IMR-90 (cell line): ENCODE data around the gene RAB36. TPM values are rescaled to one million over a fixed set of nuclear protein-coding genes. Genes with fewer than 3 reads are reported as not detected.

Experiments
- ATAC-seq: fragments of 200-7000 bp; cut with Tn5 transposase; 2 replicates; pipeline ENCODE4 v1.9.1; 2020; ENCODE audit warnings: low read depth, mild to moderate bottlenecking, moderate library complexity
- BruUV-seq: library from RNA; stranded (reverse); fragments of 400-500 nt; replicated peaks from 2 replicates; lab custom pipeline; 2021; lab: Mats Ljungman, UMichigan
- CTCF ChIA-PET: fragments of 300-600 bp; formaldehyde crosslinking; extraction: SDS; loops from one replicate; lab custom pipeline; 2021; ENCODE audit warnings: antibody characterized with exemption; lab: Yijun Ruan, JAX
- POLR2A ChIA-PET: fragments of 300-600 bp; sonication (Branson Sonifier 250); formaldehyde crosslinking; loops from one replicate; lab custom pipeline; 2022; ENCODE audit warnings: antibody characterized with exemption; ENCODE audit not compliant: unreplicated experiment; lab: Charles Lee
- DNase-seq: peaks from one replicate; pipeline ENCODE4 v3.0.0; 2013
- H2AFZ ChIP-seq: replicated peaks from 2 replicates; pipeline ENCODE3; 2013; ENCODE audit warnings: low read length, mild to moderate bottlenecking; ENCODE audit not compliant: poor library complexity
- H2AK5ac ChIP-seq: 2 replicates; pipeline ENCODE4 v1.6.1; 2013; ENCODE audit warnings: low read depth, low read length, inconsistent platforms
- H2AK9ac ChIP-seq: replicated peaks from 2 replicates; pipeline ENCODE3; 2013; ENCODE audit warnings: mild to moderate bottlenecking, low read depth, low read length, moderate library complexity; ENCODE audit not compliant: poor library complexity
- H2BK120ac ChIP-seq: 2 replicates; pipeline ENCODE4 v1.6.1; 2013; ENCODE audit warnings: low read depth, low read length, inconsistent platforms
- H2BK15ac ChIP-seq: 3 replicates; pipeline ENCODE4 v1.6.1; 2013; ENCODE audit warnings: low read depth, low read length, inconsistent platforms
- H2BK20ac ChIP-seq: 2 replicates; pipeline ENCODE4 v1.6.1; 2013; ENCODE audit warnings: low read depth, mild to moderate bottlenecking, inconsistent platforms, low read length, moderate library complexity
- H2BK5ac ChIP-seq: 2 replicates; pipeline ENCODE4 v1.6.1; 2013; ENCODE audit warnings: mild to moderate bottlenecking, low read depth, low read length, inconsistent platforms; ENCODE audit not compliant: poor library complexity, severe bottlenecking
- H3K14ac ChIP-seq: replicated peaks from 2 replicates; pipeline ENCODE4 v1.6.1; 2013; ENCODE audit warnings: low read depth, low read length, inconsistent platforms
- H3K18ac ChIP-seq: 2 replicates; pipeline ENCODE4 v1.6.1; 2013; ENCODE audit warnings: low read depth, low read length, control low read depth
- H3K23ac ChIP-seq: 2 replicates; pipeline ENCODE4 v1.6.1; 2013; ENCODE audit warnings: low read depth, low read length, inconsistent platforms
- H3K27ac ChIP-seq: 2 replicates; pipeline ENCODE4 v1.5.1; 2013; ENCODE audit warnings: mild to moderate bottlenecking, control low read depth, low read length; ENCODE audit not compliant: insufficient read depth
- H3K27me3 ChIP-seq: 2 replicates; pipeline ENCODE4 v1.6.1; 2013; ENCODE audit warnings: low read length; ENCODE audit not compliant: control insufficient read depth, insufficient read depth
- H3K36me3 ChIP-seq: 2 replicates; pipeline ENCODE4 v1.6.1; 2013; ENCODE audit warnings: low read length, mixed read lengths; ENCODE audit not compliant: control insufficient read depth, insufficient read depth
- H3K4ac ChIP-seq: 2 replicates; pipeline ENCODE4 v1.6.1; 2013; ENCODE audit warnings: low read depth, low read length, inconsistent platforms
- H3K4me1 ChIP-seq: 2 replicates; pipeline ENCODE4 v1.6.1; 2013; ENCODE audit warnings: low read length, mixed read lengths; ENCODE audit not compliant: control insufficient read depth, insufficient read depth
- H3K4me2 ChIP-seq: 2 replicates; pipeline ENCODE4 v1.6.1; 2013; ENCODE audit warnings: low read depth, mild to moderate bottlenecking, control low read depth, low read length, moderate library complexity
- H3K4me3 ChIP-seq: 2 replicates; pipeline ENCODE4 v1.5.1; 2013; ENCODE audit warnings: low read depth, mild to moderate bottlenecking, control low read depth, low read length, moderate library complexity; ENCODE audit not compliant: insufficient read depth
- H3K56ac ChIP-seq: 2 replicates; pipeline ENCODE4 v1.6.1; 2013; ENCODE audit warnings: low read length, inconsistent platforms; ENCODE audit not compliant: insufficient read depth; ENCODE audit errors: extremely low read depth
- H3K79me1 ChIP-seq, 2 experiments: 2 replicates each; pipeline ENCODE4 v1.6.1; 2013; ENCODE audit warnings: low read length in 2 of 2, inconsistent platforms in 1 of 2, low read depth in 1 of 2
- H3K9ac ChIP-seq: 2 replicates; pipeline ENCODE4 v1.6.1; 2013; ENCODE audit warnings: low read depth, low read length, control low read depth
- H3K9me1 ChIP-seq: 2 replicates; pipeline ENCODE4 v1.6.1; 2013; ENCODE audit warnings: low read length, inconsistent platforms; ENCODE audit not compliant: insufficient read depth
- H3K9me3 ChIP-seq: 2 replicates; pipeline ENCODE4 v1.6.1; 2013; ENCODE audit warnings: low read length; ENCODE audit not compliant: control insufficient read depth, insufficient read depth
- H4K20me1 ChIP-seq: 2 replicates; pipeline ENCODE4 v1.6.1; 2013; ENCODE audit warnings: low read length, inconsistent platforms; ENCODE audit not compliant: insufficient read depth
- H4K5ac ChIP-seq: 2 replicates; pipeline ENCODE4 v1.6.1; 2013; ENCODE audit warnings: mild to moderate bottlenecking, low read depth, low read length, control low read depth
- H4K8ac ChIP-seq, 2 experiments: 2 replicates each; pipeline ENCODE4 v1.6.1; 2013; ENCODE audit warnings: low read depth in 2 of 2, low read length in 2 of 2, control low read depth in 1 of 2, inconsistent platforms in 1 of 2
- H4K91ac ChIP-seq: 2 replicates; pipeline ENCODE4 v1.6.1; 2013; ENCODE audit warnings: low read depth, low read length, inconsistent platforms; ENCODE audit not compliant: insufficient read depth
- CEBPB ChIP-seq: IDR thresholded peaks from 2 replicates; pipeline ENCODE4 v1.6.1; 2012; ENCODE audit warnings: low read depth, low read length, improper control_type of control experiment
- CHD1 ChIP-seq: IDR thresholded peaks from 2 replicates; pipeline ENCODE4 v1.6.1; 2012; ENCODE audit warnings: low read depth, low read length, improper control_type of control experiment
- FOS ChIP-seq: fragments of 150-350 bp; IDR thresholded peaks from 2 replicates; pipeline ENCODE4 v1.6.1; 2016; ENCODE audit warnings: low read depth, low read length
- MAZ ChIP-seq: IDR thresholded peaks from 2 replicates; pipeline ENCODE4 v1.6.1; 2012; ENCODE audit warnings: low read depth, mild to moderate bottlenecking, low read length, improper control_type of control experiment, moderate library complexity, borderline replicate concordance
- POLR2A ChIP-seq: IDR thresholded peaks from 2 replicates; pipeline ENCODE4 v1.6.1; 2012; ENCODE audit warnings: mild to moderate bottlenecking, low read depth, low read length
- WGBS, 2 experiments: methylation state at CpG; one replicate each; pipeline versions ENCODE4 v1.1.5 to v1.1.7; 2013; ENCODE audit warnings: missing lambda C conversion rate in 2 of 2; ENCODE audit not compliant: insufficient read length in 1 of 2; ENCODE audit errors: extremely low coverage in 2 of 2; 5-methylcytosine and 5-hydroxymethylcytosine counted together
- dilution Hi-C: fragments of 300-500 bp; cut with HindIII; formaldehyde crosslinking; loops from one replicate; pipeline ENCODE4 v1.14.3; 2018; ENCODE audit warnings: low sequenced_read_pairs; ENCODE audit not compliant: unreplicated experiment
- in situ Hi-C: fragments of 300-500 bp; cut with MboI; formaldehyde crosslinking; loops from 3 replicates; pipeline ENCODE4 v1.14.3; 2019; ENCODE audit warnings: low sequenced_read_pairs, inconsistent platforms, mixed read lengths
- intact Hi-C: fragments of 100-400 bp; cut with micrococcal nuclease; formaldehyde crosslinking; loops from 2 replicates; pipeline ENCODE4 v1.10.0; 2022
- polyA plus RNA-seq, 3 experiments: library from polyadenylated mRNA; depleted of rRNA; stranded (reverse); fragments of >200 nt; gene quantifications; 2 replicates each; pipeline ENCODE4 v1.2.3, GENCODE V29; 2012; ENCODE audit warnings: low replicate concordance in 1 of 3
- total RNA-seq: library from RNA; depleted of rRNA; stranded (reverse); fragments of >200 nt; gene quantifications from 2 replicates; pipeline ENCODE4 v1.2.3, GENCODE V29; 2012
- TF ChIP-seq, protein P1 (sequence below): conservative IDR thresholded peaks from 2 replicates; pipeline ENCODE4 v1.5.1; 2012; ENCODE audit warnings: mild to moderate bottlenecking, low read depth, low read length, improper control_type of control experiment

RAB36 gene
- total and polyA plus RNA-seq, 2 of the 4 experiments (the other 2 are of a cell fraction), result 3.6 to 4.0 TPM

DNA sequence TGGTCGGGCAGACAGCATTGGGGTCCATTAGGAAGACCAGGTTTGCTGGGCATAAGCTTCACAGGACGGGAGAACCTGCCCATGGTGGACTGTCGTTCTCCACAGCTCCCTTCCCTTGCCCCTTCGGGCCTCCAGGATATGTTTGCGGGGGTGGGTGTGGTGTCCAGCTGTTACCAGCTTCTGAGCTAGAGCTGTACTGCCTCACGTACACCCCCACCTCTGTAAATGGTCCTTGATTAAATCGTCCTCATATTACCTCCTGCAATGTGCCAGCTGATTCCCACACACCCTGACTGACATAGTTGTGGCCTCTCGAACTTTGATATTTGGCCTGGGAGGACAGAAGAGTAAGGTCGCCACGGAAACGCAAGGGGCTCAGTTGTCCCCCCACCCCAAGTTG, 18.8 kb downstream of the RAB36 start:
- Histone ChIP-seq H4K5ac (no peak overlapping the region), H3K4me3 (no peak overlapping the region), H3K18ac (no peak overlapping the region), H4K91ac (no peak overlapping the region), H3K4me2 (no peak overlapping the region), H3K79me1 (no peaks in the 10 kb centered on the region), H3K9ac (no peak overlapping the region), H3K9me3 (no peaks in the 10 kb centered on the region; the same call in 1 of the 2 replicates), H3K27me3 (peaks cover 3% of the 10 kb centered on the region; the same call in 1 of the 2 replicates), H3K9me1 (no peaks in the 10 kb centered on the region), H3K36me3 (no peaks in the 10 kb centered on the region), H4K20me1 (no peaks in the 10 kb centered on the region), H2BK120ac (no peak overlapping the region), H2AFZ (no peak overlapping the region), H3K23ac (no peak overlapping the region), H3K14ac (no peak overlapping the region), H2AK9ac (no peak overlapping the region), H3K56ac (no peak overlapping the region), H3K27ac (no peak overlapping the region), H2BK5ac (no peak overlapping the region), H2BK15ac (no peak overlapping the region), H3K4ac (no peak overlapping the region), H2AK5ac (no peak overlapping the region), H2BK20ac (no peak overlapping the region), H3K4me1 (peaks cover 5% of the 10 kb centered on the region; the same call in 1 of the 2 replicates), H4K8ac (no peak overlapping the region)
- ATAC-seq (no peak), DNase-seq (no peak)
- intact Hi-C loops, result no loop called here
- ChIA-PET CTCF (interaction anchor here (0.8 kb wide), 1 partner anchor 11 kb away, joined by 4 read pairs; no protein-coding TSS in a partner anchor), POLR2A (no interaction called here)
- in situ Hi-C loops, result no loop called here
- dilution Hi-C loops, result no loop called here
- WGBS, 2 experiments, result 88% methylated on average over 4 of the region's 11 CpGs; no CpG with 5 or more reads in 1 of the 2 experiments
- TF ChIP-seq CHD1, result no peak
- no peak for TF ChIP-seq FOS
- TF ChIP-seq, protein P1, sequence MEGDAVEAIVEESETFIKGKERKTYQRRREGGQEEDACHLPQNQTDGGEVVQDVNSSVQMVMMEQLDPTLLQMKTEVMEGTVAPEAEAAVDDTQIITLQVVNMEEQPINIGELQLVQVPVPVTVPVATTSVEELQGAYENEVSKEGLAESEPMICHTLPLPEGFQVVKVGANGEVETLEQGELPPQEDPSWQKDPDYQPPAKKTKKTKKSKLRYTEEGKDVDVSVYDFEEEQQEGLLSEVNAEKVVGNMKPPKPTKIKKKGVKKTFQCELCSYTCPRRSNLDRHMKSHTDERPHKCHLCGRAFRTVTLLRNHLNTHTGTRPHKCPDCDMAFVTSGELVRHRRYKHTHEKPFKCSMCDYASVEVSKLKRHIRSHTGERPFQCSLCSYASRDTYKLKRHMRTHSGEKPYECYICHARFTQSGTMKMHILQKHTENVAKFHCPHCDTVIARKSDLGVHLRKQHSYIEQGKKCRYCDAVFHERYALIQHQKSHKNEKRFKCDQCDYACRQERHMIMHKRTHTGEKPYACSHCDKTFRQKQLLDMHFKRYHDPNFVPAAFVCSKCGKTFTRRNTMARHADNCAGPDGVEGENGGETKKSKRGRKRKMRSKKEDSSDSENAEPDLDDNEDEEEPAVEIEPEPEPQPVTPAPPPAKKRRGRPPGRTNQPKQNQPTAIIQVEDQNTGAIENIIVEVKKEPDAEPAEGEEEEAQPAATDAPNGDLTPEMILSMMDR, result no peak
- TF ChIP-seq POLR2A, result no peak
- TF ChIP-seq CEBPB, result no peak
- TF ChIP-seq MAZ, result no peak
- no TSS peak for BruUV-seq
